M059J (cell line): Measurements from ENCODE around the gene PRDX5. TPM values are rescaled to one million over a fixed set of nuclear protein-coding genes. Genes with fewer than 3 reads are reported as not detected.

Experiments
- DNase-seq: peaks from one replicate; pipeline ENCODE4 v3.0.0-alpha.2; 2012; ENCODE audit warnings: low read depth
- total RNA-seq: library from RNA; depleted of rRNA; stranded (reverse); fragments of >200 nt; shearing (Covaris generic); gene quantifications from 2 replicates; pipeline ENCODE4 v1.2.3, GENCODE V29; 2014; rRNA removed

Gene PRDX5
- total RNA-seq, 1 experiment from 2014 or later, result 260 TPM

DNA sequence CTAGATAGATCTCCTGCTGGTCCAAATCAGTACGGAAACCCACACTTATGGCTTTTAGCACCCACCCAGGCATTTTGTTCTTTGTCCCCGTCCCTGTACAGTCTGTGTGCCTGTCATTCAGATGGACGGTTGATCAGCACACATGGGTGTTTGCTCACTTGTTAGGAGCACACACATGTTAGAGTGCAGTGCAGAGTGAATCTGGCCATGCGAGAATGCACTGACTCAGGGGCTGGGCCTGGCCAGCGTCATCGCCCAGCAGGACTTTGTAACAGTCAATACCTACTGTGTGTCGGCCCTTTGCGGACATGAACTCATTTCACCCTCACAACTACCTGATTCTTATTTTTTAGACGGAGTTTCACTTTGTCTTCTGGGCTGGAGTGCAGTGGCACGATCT, 44.4 kb downstream of the PRDX5 start:
- no peak for DNase-seq

DNA sequence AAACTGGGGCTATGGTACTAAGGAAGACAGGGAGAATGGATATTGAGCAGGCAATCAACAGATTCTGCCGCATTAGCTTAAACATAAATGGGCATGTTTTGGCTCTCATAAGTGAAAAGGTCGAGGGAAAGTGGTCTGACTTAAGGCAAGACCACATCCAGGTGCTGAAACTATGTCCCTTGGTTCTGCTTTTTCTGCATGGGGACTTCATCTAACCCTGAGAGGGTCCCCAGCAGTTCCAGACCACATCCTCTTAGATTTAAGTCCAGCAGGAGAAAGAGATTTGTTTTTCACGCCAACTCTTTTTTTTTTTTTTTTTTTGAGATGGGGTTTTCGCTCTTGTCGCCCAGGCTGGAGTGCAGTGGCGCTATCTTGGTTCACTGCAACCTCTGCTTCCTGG, 46.5 kb downstream of the PRDX5 start:
- DNase-seq, result no peak

DNA sequence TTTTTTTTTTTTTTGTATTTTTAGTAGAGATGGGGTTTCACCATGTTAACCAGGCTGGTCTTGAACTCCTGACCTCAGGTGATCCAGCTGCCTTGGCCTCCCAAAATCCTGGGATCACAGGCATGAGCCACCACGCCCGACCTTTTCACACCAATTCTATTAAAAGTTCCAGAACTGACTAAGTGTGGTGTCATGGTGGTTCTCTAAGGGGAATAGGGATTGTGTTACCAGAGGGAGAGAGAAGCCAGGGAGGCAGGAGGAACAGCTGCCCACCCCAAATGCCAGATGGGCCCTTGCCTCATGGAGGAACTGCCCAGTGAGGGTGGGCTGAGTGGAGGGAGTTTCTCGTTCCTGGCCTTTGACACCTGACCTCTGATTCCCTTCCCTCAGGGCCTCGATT, 47.0 kb downstream of the PRDX5 start:
- no peak for DNase-seq

DNA sequence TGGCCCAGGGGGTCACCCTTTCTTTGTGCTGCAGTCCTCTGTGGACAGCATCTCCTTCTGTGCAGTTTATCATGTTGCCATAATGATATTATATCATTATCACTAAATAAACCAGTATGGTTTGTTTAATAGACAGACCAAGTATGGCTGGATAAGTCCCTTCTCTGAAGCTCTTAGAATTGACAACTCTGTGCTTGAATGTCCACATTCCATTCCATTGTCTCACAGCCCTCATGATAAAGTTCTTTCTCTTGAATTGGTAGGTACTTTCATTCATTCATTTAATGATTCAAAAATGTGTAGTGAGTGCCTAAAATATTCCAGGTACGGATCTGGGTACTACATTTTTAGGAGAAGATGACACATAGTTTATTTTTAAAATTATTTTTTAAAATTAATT, 48.8 kb downstream of the PRDX5 start:
- DNase-seq, result no peak

DNA sequence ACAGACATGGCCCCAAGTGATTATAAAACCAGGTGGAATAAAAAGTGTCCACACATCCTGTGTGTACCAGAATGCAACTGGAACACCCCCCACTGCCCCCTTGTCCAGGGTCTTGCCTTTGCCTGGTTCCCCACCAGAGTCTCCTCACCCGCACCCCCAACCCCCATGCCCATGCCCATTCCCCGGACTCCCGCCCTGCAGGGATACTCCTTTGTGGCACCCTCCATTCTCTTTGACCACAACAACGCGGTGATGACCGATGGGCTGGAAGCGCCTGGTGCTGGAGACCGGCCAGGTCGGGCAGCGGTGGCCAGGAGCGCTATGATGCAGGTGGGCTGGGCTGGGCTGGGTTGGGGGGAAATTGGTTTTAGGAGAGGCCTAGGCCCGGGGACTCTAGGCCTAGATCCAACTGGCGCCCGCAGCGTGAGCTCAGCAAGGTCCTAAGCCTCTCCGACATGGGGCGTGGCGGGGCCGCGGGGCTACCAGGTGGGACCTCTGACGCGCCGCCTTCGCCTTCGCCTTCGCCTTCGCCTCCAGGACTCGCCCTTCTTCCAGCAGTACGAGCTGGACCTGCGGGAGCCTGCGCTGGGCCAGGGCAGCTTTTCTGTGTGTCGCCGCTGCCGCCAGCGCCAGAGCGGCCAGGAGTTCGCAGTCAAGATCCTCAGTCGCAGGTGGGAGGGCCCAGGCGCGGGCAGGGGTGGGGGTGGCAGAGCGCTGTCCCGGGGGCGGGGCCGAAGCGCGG, 50.2 kb downstream of the PRDX5 start:
- DNase-seq, result no peak

DNA sequence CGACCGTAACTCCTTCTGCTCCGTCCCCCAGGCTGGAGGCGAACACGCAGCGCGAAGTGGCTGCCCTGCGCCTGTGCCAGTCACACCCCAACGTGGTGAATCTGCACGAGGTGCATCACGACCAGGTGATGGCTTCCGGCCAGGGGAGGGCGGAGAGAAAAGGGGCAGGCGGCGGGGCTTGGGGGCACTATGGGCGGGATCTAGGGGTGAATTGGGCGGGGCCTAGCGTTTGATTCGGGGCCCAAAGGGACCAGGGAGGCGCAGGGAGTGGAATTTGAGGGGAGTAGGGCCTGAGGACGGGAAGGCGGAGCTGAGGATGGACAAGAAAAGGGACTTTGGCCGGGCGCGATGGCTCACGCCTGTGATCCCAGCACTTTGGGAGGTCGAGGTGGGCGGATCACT, 50.8 kb downstream of the PRDX5 start:
- no peak for DNase-seq

DNA sequence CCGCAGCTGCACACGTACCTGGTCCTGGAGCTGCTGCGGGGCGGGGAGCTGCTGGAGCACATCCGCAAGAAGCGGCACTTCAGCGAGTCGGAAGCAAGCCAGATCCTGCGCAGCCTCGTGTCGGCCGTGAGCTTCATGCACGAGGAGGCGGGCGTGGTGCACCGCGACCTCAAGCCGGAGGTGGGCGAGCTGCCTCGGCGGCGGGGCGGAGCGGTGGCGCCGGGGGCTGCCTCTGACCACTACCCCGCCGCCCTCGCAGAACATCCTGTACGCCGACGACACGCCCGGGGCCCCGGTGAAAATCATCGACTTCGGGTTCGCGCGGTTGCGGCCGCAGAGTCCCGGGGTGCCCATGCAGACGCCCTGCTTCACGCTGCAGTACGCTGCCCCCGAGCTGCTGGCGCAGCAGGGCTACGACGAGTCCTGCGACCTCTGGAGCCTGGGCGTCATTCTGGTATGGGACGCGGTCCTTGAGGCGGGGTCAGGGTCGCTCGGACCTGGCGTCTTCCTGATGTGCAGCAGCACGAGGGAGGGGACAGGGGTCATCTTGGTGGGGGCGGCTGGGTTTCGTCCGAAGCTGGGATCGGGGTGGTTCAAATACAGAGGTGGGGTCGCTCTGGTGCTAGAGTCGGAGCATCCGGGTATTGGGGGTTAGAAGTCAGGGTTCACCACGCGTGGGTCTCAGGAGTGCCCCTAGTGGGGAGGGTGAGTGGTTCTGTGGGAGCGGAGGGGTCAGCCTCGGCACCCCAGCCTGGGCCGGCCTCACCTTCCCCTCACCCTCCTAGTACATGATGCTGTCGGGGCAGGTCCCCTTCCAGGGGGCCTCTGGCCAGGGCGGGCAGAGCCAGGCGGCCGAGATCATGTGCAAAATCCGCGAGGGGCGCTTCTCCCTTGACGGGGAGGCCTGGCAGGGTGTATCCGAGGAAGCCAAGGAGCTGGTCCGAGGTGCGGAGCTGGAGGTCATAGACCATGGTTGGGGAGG, 51.8 kb downstream of the PRDX5 start:
- no peak for DNase-seq

DNA sequence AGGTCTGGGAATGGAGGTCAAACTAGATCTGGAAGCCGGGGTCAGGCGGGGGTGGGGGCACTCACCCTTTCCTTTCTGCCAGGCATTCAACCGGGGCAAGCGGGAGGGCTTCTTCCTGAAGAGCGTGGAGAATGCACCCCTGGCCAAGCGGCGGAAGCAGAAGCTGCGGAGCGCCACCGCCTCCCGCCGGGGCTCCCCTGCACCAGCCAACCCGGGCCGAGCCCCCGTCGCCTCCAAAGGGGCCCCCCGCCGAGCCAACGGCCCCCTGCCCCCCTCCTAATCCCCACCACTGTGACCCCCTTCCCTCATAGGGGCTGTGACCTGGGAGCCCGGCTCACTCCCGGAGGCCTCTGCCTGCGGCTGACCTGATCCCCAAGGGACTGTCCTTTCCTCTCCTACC, 53.3 kb downstream of the PRDX5 start:
- no peak for DNase-seq

Other genes starting within 250 kb of the PRDX5 start
- gene MACROD1, start 152.0 kb upstream of the PRDX5 start, total RNA-seq, result 3.8 and 10.3 TPM in 2 replicates
- 244 and 310 TPM in 2 replicates for gene STIP1, start 131.9 kb upstream of the PRDX5 start, total RNA-seq
- gene FERMT3, start 111.4 kb upstream of the PRDX5 start, total RNA-seq, result 0.20 TPM in 1 of 2 replicates, not detected in the other
- 55.9 and 59.8 TPM in 2 replicates for gene TRPT1, start 91.9 kb upstream of the PRDX5 start, total RNA-seq
- 74.7 and 79.3 TPM in 2 replicates for gene NUDT22, start 91.8 kb upstream of the PRDX5 start, total RNA-seq
- 20.6 and 23.7 TPM in 2 replicates for gene DNAJC4, start 87.6 kb upstream of the PRDX5 start, total RNA-seq
- gene VEGFB, start 83.5 kb upstream of the PRDX5 start, total RNA-seq, result 29.8 and 36.1 TPM in 2 replicates
- 100 and 104 TPM in 2 replicates for gene FKBP2, start 77.0 kb upstream of the PRDX5 start, total RNA-seq
- gene PPP1R14B, start 71.2 kb upstream of the PRDX5 start, total RNA-seq, result 248 and 263 TPM in 2 replicates
- gene PLCB3, start 66.6 kb upstream of the PRDX5 start, total RNA-seq, result 24.0 and 42.3 TPM in 2 replicates
- 148 and 163 TPM in 2 replicates for gene BAD, start 33.5 kb upstream of the PRDX5 start, total RNA-seq
- 32.7 and 39.5 TPM in 2 replicates for gene GPR137, start 32.3 kb upstream of the PRDX5 start, total RNA-seq
- 0.10 TPM in 1 of 2 replicates, not detected in the other for gene KCNK4, start 26.8 kb upstream of the PRDX5 start, total RNA-seq
- gene CATSPERZ, start 17.8 kb upstream of the PRDX5 start, total RNA-seq, result not detected in 2 replicates
- gene ESRRA, start 12.6 kb upstream of the PRDX5 start, total RNA-seq, result 15.5 and 35.2 TPM in 2 replicates
- 378 and 452 TPM in 2 replicates for gene TRMT112, start 562 bp upstream of the PRDX5 start, total RNA-seq
- 0.07 and 3.9 TPM in 2 replicates for gene CCDC88B, start 22.1 kb downstream of the PRDX5 start, total RNA-seq
- 26.9 and 41.8 TPM in 2 replicates for gene RPS6KA4, start 41.0 kb downstream of the PRDX5 start, total RNA-seq
- gene SLC22A11, start 237.8 kb downstream of the PRDX5 start, total RNA-seq, result not detected in 2 replicates